Esophagus squamous epithelium (tissue), 5 donors: Measurements from ENCODE around the gene PDLIM7. TPM values are rescaled to one million over a fixed set of nuclear protein-coding genes. Genes with fewer than 3 reads are reported as not detected.

Source experiments
- DNase-seq: peaks from one replicate; lab custom pipeline; 2025; lab: John Stamatoyannopoulos, UW
- H3K27ac ChIP-seq, 4 donors: fragments of 200-600 bp; sonication (generic); one replicate each; pipeline ENCODE4 v1.5.1; 2016 to 2019; ENCODE audit warnings: mild to moderate bottlenecking in 1 of 4
- H3K27me3 ChIP-seq, 4 donors: fragments of 200-600 bp; sonication (generic); 1 replicate in 3 of 4; 2 replicates in 1 of 4; pipeline versions ENCODE4 v1.5.1 to v1.6.0; 2017 to 2021; ENCODE audit warnings: antibody characterized with exemption in 1 of 4
- H3K36me3 ChIP-seq, 3 donors: fragments of 200-600 bp; sonication (generic); one replicate each; pipeline ENCODE4 v1.5.1; 2016 to 2019
- H3K4me1 ChIP-seq, 3 donors: fragments of 200-600 bp; sonication (generic); one replicate each; pipeline ENCODE4 v1.5.1; 2017 to 2019
- H3K4me3 ChIP-seq, 4 donors: fragments of 200-600 bp; sonication (generic); 1 replicate in 3 of 4; 2 replicates in 1 of 4; pipeline ENCODE4 v1.5.1; 2016 to 2019; ENCODE audit warnings: mild to moderate bottlenecking in 2 of 4, moderate library complexity in 1 of 4
- H3K9me3 ChIP-seq, 3 donors: fragments of 200-600 bp; sonication (generic); one replicate each; pipeline ENCODE4 v1.5.1; 2016 to 2019
- POLR2A ChIP-seq, 4 donors: fragments of 450-650 bp; IDR thresholded peaks; one replicate each; pipeline ENCODE4 v1.6.1; 2017; ENCODE audit warnings: antibody characterized with exemption in 4 of 4, mild to moderate bottlenecking in 4 of 4, moderate library complexity in 3 of 4
- WGBS, 2 donors: methylation state at CpG; one replicate each; pipeline ENCODE4 v1.1.5; 2018; 5-methylcytosine and 5-hydroxymethylcytosine counted together
- intact Hi-C: fragments of 100-400 bp; cut with DNase I; formaldehyde crosslinking; loops from one replicate; pipeline ENCODE4 v1.15.0; 2022
- total RNA-seq, 4 donors: library from RNA; depleted of rRNA; stranded (reverse); fragments of >200 nt; gene quantifications; one replicate each; pipeline ENCODE4 v1.1.0, GENCODE V29; 2016
- TF ChIP-seq, protein P1 (sequence below), 6 experiments: fragments of 450-650 bp in 4 of 6; fragments of 200-600 bp in 2 of 6; sonication (generic) in 2 of 6; IDR thresholded peaks; one replicate each; pipeline ENCODE4 v1.5.1; 2016 to 2019; ENCODE audit warnings: antibody characterized with exemption in 6 of 6, mild to moderate bottlenecking in 4 of 6, moderate library complexity in 4 of 6
- donor health status: DM: yes; HTN: yes; CAD: no.

PDLIM7 gene
- total RNA-seq, 4 donors from 2014 or later, result 17.1 to 81.6 (median 33.6) TPM

DNA sequence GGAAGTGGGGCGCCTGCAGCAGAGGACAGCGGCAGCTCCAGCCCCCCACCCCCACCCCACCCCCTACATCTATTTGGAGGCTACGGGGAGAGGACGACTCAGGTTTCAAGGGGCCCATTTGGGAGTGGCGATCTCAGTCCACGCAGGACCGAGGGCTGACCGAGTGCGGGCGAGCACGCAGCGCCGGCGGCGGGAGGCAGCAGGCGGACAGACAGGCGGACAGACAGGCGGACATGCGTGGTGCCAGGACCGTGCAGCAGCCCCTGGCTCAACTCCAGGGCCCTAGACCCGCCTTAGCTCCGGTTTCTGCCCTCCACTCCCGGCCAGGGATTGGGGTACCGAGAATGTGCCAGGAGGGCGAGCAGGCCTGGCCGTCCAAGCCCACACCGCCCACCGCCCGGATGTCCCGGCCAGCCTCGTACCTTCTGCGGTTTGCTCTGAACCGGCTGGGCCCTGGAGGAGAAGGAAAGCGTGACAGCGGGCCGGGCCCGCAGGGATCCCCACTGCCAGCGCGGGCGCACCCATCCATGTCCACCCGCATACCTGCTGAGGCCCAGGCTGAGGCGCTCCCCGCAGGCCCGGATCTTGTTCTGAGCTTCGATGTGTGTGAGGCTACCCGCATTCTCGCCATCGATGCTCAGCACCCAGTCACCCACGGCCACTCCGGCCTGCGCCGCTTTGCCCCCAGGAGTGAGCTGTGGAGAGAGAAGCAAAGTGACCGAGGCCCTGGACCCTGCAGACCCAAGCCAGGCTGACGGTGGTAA lies 5.2 kb downstream of the PDLIM7 start:
- WGBS, 2 donors, result 83 to 86% methylated on average over 8 to 24 of the region's 54 CpGs
- peak overlapping the region in 1 of 4 donors; percentile 12 for H3K4me3 ChIP-seq
- H3K27me3 ChIP-seq, result no peaks in the 10 kb centered on the region
- intact Hi-C loops, result loop anchor here (10.0 kb wide), 1 partner anchor 177 kb away; the partner anchor contains the start of gene MXD3
- peak overlapping the region in 3 of 4 donors; percentile 24 to 98 (median 96) for H3K27ac ChIP-seq
- H3K4me1 ChIP-seq, result peaks cover 30 to 64% (median 45%) of the 10 kb centered on the region in 3 donors
- no peak for DNase-seq
- no peaks in the 10 kb centered on the region for H3K9me3 ChIP-seq
- TF ChIP-seq POLR2A (IDR thresholded peaks at IDR 0.05), result no peak
- TF ChIP-seq, protein P1, sequence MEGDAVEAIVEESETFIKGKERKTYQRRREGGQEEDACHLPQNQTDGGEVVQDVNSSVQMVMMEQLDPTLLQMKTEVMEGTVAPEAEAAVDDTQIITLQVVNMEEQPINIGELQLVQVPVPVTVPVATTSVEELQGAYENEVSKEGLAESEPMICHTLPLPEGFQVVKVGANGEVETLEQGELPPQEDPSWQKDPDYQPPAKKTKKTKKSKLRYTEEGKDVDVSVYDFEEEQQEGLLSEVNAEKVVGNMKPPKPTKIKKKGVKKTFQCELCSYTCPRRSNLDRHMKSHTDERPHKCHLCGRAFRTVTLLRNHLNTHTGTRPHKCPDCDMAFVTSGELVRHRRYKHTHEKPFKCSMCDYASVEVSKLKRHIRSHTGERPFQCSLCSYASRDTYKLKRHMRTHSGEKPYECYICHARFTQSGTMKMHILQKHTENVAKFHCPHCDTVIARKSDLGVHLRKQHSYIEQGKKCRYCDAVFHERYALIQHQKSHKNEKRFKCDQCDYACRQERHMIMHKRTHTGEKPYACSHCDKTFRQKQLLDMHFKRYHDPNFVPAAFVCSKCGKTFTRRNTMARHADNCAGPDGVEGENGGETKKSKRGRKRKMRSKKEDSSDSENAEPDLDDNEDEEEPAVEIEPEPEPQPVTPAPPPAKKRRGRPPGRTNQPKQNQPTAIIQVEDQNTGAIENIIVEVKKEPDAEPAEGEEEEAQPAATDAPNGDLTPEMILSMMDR (IDR thresholded peaks at IDR 0.05), result no peak
- H3K36me3 ChIP-seq, result peaks cover 20 to 57% (median 21%) of the 10 kb centered on the region in 3 donors

- Histone ChIP-seq H3K36me3 (peaks cover 20 to 64% (median 24%) of the 10 kb centered on the region in 3 donors), H3K27me3 (no peaks in the 10 kb centered on the region), H3K4me3 (peak overlapping the region in 1 of 4 donors; percentile 12), H3K27ac (peak overlapping the region in 3 of 4 donors; percentile 24 to 98 (median 96)), H3K9me3 (no peaks in the 10 kb centered on the region), H3K4me1 (peaks cover 23 to 57% (median 43%) of the 10 kb centered on the region in 3 donors)
- 69 to 86% methylated on average over 3 to 13 of the region's 43 CpGs for WGBS, 2 donors
- TF ChIP-seq, protein P1 (IDR thresholded peaks at IDR 0.05), result peak in 5 of 6 experiments; percentile 46 to 74 (median 58)
- TF ChIP-seq POLR2A (IDR thresholded peaks at IDR 0.05), result no peak
- DNase-seq, result no peak
- intact Hi-C loops, result loop anchor here (10.0 kb wide), 1 partner anchor 177 kb away; the partner anchor contains the start of gene MXD3
Measured at GRCh38 chr5:177491429-177491945, 5.9 kb downstream of the PDLIM7 start.

DNA sequence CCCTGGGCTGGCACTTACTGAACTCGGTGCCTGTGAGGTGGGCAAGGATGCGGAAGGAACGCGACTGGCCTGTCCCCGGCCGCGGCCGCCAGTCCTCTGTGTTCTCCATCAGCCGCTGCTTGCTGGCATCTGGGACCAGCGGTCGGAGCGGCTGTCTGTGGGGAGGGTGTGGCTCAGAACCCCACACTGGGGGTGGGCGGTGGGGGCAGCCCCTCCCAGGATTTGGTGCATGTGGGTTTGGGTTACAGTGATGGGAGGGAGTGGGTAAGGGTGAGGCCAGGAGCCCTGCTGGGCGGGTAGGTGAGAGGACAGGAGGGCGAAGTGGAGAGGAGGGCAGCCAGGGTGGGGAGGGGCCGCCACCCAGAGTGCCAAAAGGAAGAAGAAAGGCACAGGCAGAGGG lies 6.4 kb downstream of the PDLIM7 start:
- no peaks in the 10 kb centered on the region for H3K27me3 ChIP-seq
- no peak overlapping the region for H3K4me3 ChIP-seq
- peaks cover 19 to 52% (median 38%) of the 10 kb centered on the region in 3 donors for H3K4me1 ChIP-seq
- no peaks in the 10 kb centered on the region for H3K9me3 ChIP-seq
- peaks cover 20 to 69% (median 24%) of the 10 kb centered on the region in 3 donors for H3K36me3 ChIP-seq
- DNase-seq, result no peak
- WGBS, 2 donors, result 85 to 89% methylated on average over 10 to 11 of the region's 16 CpGs
- peak overlapping the region in 2 of 4 donors; percentile 96 to 98 for H3K27ac ChIP-seq
- intact Hi-C loops, result loop anchor here (10.0 kb wide), 1 partner anchor 176 kb away; the partner anchor contains the start of gene MXD3
- TF ChIP-seq, protein P1 (IDR thresholded peaks at IDR 0.05), result no peak
- no peak for TF ChIP-seq POLR2A (IDR thresholded peaks at IDR 0.05)

DNA sequence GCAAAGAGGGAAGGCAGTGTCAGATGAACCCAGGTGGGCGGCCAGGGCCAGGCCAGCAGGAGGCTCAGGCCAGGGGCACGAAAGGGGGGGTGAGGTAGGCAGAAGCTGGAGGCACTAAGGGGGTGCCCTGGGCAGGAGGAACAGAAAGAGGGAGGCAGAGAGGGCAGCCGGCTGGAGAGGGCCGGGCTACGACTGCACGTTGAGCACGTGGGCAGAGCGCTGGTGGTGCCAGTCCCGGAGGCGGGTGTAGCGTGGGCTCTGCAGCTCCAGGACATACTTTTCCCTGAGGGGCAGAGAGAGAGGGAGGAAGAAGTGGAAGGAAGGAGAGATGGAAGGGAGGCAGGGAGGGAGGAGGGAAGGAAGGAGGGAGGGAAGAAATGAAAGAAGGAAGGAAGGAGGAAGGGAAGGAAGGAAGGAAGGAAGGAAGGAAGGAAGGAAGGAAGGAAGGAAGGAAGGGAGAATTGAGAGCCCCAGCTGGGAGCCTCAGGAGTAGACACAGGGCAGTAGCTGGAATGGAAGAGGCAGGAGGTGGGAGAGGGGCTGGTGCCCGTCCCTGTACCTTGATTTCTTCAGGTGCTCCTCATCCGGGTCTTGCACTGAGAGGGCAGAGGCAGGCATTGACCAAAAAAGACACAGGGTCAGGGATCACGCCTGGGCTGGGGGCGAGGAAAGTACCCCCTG lies 7.0 kb downstream of the PDLIM7 start:
- WGBS, 2 donors, result 75 to 76% methylated on average over 13 to 15 of the region's 15 CpGs
- DNase-seq, result no peak
- TF ChIP-seq, protein P1 (IDR thresholded peaks at IDR 0.05), result no peak
- TF ChIP-seq POLR2A (IDR thresholded peaks at IDR 0.05), result no peak
- H3K27me3 ChIP-seq, result no peaks in the 10 kb centered on the region
- H3K9me3 ChIP-seq, result no peaks in the 10 kb centered on the region
- H3K27ac ChIP-seq, result peak overlapping the region in 2 of 4 donors; percentile 96 to 98
- peaks cover 20 to 74% (median 24%) of the 10 kb centered on the region in 3 donors for H3K36me3 ChIP-seq
- H3K4me3 ChIP-seq, result no peak overlapping the region
- intact Hi-C loops, result loop anchor here (10.0 kb wide), 1 partner anchor 176 kb away; the partner anchor contains the start of gene MXD3
- peaks cover 17 to 47% (median 32%) of the 10 kb centered on the region in 3 donors for H3K4me1 ChIP-seq
